ENCODE results near the gene CTIF.
A peak's percentile ranks its signal among the peaks of the same experiment; 100 is the strongest.

Gene CTIF

DNA sequence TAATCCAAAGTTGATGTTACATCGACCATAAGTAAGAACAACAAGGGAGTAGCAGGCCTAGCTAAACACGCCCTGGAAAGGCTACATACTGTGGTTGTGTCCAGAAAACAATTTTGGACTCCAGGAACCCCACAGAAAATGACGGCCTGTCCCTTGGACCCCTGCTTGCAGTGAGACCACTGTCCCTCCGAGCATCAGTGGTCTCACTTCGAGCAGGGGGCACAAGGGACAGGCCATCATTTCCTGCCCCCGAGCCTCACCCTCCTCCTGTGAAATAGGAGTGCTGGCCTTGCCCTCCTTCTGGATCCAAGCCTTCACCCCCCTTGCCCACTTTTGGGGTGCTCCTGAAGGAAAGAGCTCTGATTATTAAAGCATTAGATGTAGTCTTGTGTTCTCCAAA is 144.4 kb downstream of the CTIF start:
- no peaks in the 10 kb centered on the region for H3K9me3 ChIP-seq (ENCODE audit: control insufficient read depth, low read length)
- H3K27me3 ChIP-seq (replicated peaks; ENCODE audit: control insufficient read depth, insufficient read depth, low read length) = no peaks in the 10 kb centered on the region
- H3K36me3 ChIP-seq (ENCODE audit: control insufficient read depth, insufficient read depth, low read length, severe bottlenecking) = peaks cover 31% of the 10 kb centered on the region
- no peak overlapping the region for H3K9ac ChIP-seq (ENCODE audit: low read length)
- H3K4me1 ChIP-seq (ENCODE audit: control insufficient read depth, insufficient read depth, low read length) = peaks cover 10% of the 10 kb centered on the region
- H3K4me3 ChIP-seq (ENCODE audit: low read length) = no peak overlapping the region
- DNase-seq (ENCODE audit: low read depth) = no peak

DNA sequence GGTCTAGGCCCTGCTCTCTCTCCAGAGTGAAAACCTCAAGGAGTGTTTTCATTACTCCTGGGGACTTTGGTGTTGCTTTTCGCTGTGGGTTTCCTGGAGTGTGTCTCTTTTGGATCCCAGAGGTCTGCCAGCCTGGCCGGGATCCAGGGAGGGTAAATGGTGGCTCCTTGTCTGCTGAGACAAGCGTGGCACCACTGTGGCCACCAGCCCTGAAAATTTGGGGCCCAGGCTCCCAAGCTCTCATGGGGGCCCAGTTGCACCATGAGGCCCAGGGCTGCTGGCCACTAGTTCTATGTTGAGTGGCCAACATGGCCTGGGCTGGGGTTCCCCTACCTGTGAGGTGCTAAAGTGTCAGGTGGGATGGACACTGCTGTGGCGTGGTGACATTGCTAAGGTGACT is 144.8 kb downstream of the CTIF start:
- Histone ChIP-seq H3K9me3 (ENCODE audit: control insufficient read depth, low read length) (no peaks in the 10 kb centered on the region), H3K27me3 (replicated peaks; ENCODE audit: control insufficient read depth, insufficient read depth, low read length) (no peaks in the 10 kb centered on the region), H3K4me3 (ENCODE audit: low read length) (no peak overlapping the region), H3K4me1 (ENCODE audit: control insufficient read depth, insufficient read depth, low read length) (peaks cover 10% of the 10 kb centered on the region), H3K36me3 (ENCODE audit: control insufficient read depth, insufficient read depth, low read length, severe bottlenecking) (peaks cover 35% of the 10 kb centered on the region), H3K9ac (ENCODE audit: low read length) (no peak overlapping the region)
- no peak for DNase-seq (ENCODE audit: low read depth)

DNA sequence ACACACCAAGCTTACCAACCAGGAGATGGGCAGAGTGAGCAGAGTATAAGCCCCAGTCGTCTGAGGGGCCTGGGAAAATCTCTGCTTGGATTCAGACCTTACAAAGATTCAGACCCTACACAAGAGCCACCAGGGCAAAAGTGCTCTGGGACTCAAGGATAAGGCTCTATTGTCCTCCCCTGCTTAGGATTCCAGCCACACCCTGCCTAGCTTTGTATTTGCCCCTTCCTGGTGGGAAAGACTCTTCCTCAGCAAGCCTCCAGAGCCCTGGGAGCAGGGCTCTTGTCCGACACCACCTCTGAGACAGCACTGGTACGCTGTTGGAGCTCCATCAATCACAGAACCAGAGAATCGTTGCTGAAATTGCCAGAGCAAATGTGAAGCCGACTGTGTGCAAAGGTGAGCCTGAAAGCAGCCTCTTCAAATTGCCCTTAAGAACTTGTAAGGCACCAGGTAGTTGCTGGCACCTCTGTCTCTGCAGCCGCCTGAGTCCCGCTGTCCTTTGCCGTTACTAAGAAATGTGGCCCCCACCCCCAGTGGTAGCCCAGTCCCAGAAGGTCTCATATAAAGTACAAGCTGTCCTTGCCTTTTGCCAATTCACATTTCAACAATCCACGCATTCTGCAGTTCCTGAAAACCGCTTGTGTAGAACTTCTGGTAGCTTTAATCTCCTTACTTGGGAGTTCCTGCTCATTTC is 148.7 kb downstream of the CTIF start:
- Histone ChIP-seq H3K9me3 (ENCODE audit: control insufficient read depth, low read length) (no peaks in the 10 kb centered on the region), H3K36me3 (ENCODE audit: control insufficient read depth, insufficient read depth, low read length, severe bottlenecking) (peaks cover 49% of the 10 kb centered on the region), H3K9ac (ENCODE audit: low read length) (no peak overlapping the region), H3K27me3 (replicated peaks; ENCODE audit: control insufficient read depth, insufficient read depth, low read length) (no peaks in the 10 kb centered on the region), H3K4me1 (ENCODE audit: control insufficient read depth, insufficient read depth, low read length) (peaks cover 5% of the 10 kb centered on the region), H3K4me3 (ENCODE audit: low read length) (no peak overlapping the region)
- DNase-seq (ENCODE audit: low read depth) = no peak

DNA sequence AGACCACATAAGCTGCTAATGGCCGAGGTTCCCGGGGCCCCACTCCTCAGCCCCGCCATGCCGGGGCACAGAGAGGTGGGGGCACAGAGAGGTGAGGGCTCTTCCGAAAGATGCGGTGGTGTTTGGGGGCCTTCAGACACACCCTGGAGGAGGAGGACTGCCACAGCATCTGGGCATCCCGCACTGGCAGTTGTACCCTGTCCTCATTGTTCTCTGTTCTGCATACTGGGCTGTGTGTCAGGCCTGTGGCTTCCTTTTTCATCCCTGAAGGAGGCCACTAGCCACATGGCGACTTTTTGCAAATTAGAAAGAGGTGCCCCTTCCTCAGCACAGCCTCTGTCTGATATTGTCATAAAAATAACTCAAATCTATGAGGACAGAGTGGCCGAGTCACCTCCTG is 150.1 kb downstream of the CTIF start:
- no peak overlapping the region for H3K4me3 ChIP-seq (ENCODE audit: low read length)
- no peak overlapping the region for H3K9ac ChIP-seq (ENCODE audit: low read length)
- H3K27me3 ChIP-seq (replicated peaks; ENCODE audit: control insufficient read depth, insufficient read depth, low read length) = no peaks in the 10 kb centered on the region
- H3K4me1 ChIP-seq (ENCODE audit: control insufficient read depth, insufficient read depth, low read length) = peaks cover 5% of the 10 kb centered on the region
- DNase-seq (ENCODE audit: low read depth) = no peak
- H3K9me3 ChIP-seq (ENCODE audit: control insufficient read depth, low read length) = no peaks in the 10 kb centered on the region
- H3K36me3 ChIP-seq (ENCODE audit: control insufficient read depth, insufficient read depth, low read length, severe bottlenecking) = peaks cover 40% of the 10 kb centered on the region

DNA sequence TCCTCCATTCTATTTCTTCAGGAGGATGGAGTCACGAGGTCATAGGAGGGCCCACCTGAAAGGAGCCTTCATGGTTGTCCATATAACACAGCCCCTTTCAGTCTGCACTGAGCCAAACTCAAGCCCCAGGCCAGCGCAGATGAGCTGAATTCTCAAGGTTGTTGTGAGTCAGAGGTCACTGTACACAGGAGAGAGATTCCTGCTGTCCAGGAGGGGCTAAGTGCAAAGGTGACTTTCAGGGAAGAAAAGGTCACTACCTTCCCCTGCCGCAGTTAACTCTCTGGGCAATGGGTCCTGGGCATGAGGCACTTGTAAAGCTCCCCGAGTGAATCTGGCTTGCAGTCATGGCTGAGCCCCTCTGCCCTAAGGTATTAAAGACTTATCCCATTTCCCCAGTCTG is 150.7 kb downstream of the CTIF start:
- Histone ChIP-seq H3K9me3 (ENCODE audit: control insufficient read depth, low read length) (no peaks in the 10 kb centered on the region), H3K9ac (ENCODE audit: low read length) (no peak overlapping the region), H3K4me3 (ENCODE audit: low read length) (no peak overlapping the region), H3K27me3 (replicated peaks; ENCODE audit: control insufficient read depth, insufficient read depth, low read length) (no peaks in the 10 kb centered on the region), H3K36me3 (ENCODE audit: control insufficient read depth, insufficient read depth, low read length, severe bottlenecking) (peaks cover 40% of the 10 kb centered on the region), H3K4me1 (ENCODE audit: control insufficient read depth, insufficient read depth, low read length) (peaks cover 5% of the 10 kb centered on the region)
- no peak for DNase-seq (ENCODE audit: low read depth)

DNA sequence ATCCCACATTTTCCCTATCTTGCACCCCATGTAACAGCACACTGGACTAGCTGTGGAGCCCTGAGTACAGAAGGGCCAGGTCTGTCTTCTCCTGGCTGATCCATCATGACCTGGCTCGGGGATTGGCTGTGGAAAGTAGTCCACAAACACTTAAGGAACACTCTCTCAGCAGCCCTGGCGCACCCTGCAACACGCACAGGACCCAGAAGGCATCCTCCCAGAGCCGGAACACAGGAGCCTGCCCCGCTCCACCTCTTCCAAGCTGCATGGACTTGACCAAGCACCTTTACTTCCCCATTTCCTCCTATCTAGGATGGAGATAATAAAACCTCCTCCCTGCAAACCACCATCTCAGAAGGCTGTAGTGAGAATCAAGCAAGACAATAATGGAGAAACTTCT is 151.7 kb downstream of the CTIF start:
- peaks cover 44% of the 10 kb centered on the region for H3K36me3 ChIP-seq (ENCODE audit: control insufficient read depth, insufficient read depth, low read length, severe bottlenecking)
- no peak overlapping the region for H3K4me3 ChIP-seq (ENCODE audit: low read length)
- peaks cover 5% of the 10 kb centered on the region for H3K4me1 ChIP-seq (ENCODE audit: control insufficient read depth, insufficient read depth, low read length)
- no peaks in the 10 kb centered on the region for H3K9me3 ChIP-seq (ENCODE audit: control insufficient read depth, low read length)
- DNase-seq (ENCODE audit: low read depth) = no peak
- no peaks in the 10 kb centered on the region for H3K27me3 ChIP-seq (replicated peaks; ENCODE audit: control insufficient read depth, insufficient read depth, low read length)
- H3K9ac ChIP-seq (ENCODE audit: low read length) = no peak overlapping the region

DNA sequence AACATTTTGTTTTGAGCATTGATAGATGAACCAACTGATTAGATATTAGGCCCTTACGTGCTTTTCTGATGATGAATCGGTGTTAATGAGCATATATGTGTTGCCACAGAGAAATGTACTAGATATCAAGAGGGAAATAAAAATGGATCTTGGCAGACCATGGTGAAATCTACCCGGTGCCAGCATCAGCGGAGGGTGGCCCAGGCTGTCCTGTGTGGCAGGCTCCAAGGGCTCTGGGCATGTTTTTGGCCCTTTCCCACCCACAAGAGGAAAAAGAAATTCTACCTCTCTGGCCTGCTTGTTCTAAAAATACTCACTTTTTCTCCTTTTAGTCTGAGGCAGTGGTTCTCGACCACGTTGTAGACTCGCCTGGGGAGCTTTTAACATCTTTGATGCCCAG is 154.2 kb downstream of the CTIF start:
- Histone ChIP-seq H3K9me3 (ENCODE audit: control insufficient read depth, low read length) (no peaks in the 10 kb centered on the region), H3K9ac (ENCODE audit: low read length) (no peak overlapping the region), H3K4me1 (ENCODE audit: control insufficient read depth, insufficient read depth, low read length) (no peaks in the 10 kb centered on the region), H3K27me3 (replicated peaks; ENCODE audit: control insufficient read depth, insufficient read depth, low read length) (no peaks in the 10 kb centered on the region), H3K36me3 (ENCODE audit: control insufficient read depth, insufficient read depth, low read length, severe bottlenecking) (peaks cover 29% of the 10 kb centered on the region), H3K4me3 (ENCODE audit: low read length) (no peak overlapping the region)
- no peak for DNase-seq (ENCODE audit: low read depth)

DNA sequence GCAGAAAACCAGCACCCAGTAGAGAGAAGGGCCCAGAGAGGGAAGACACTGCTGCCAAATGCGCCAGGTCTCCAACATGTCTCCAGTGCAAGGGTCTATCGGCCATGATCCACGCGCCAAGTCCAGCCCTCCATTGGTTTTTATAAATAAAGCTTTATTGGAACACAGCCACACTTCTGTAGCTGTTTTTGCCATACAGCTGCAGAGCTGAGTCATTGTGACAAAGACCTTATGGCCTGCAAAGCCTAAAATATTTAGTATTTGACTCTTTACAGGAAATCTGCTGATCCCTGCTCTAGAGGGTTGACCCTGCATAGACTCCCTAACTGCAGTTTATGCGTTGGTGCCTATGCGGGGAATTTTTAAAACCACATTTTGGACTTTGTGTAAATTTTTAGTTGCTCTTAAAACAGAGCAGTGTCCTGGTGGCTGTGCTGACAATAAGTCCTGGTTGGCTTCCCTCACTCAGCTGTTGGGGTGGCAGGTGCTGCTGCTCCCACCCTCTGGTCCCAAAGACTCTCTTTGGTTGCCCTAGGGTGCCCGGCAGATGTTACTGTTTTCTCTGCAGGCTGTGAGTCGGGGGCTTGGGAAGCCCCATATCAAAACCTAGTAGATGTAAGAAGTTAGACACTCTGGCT is 154.9 kb downstream of the CTIF start:
- peak; percentile 13 for DNase-seq (ENCODE audit: low read depth)
- Histone ChIP-seq H3K36me3 (ENCODE audit: control insufficient read depth, insufficient read depth, low read length, severe bottlenecking) (peaks cover 22% of the 10 kb centered on the region), H3K4me1 (ENCODE audit: control insufficient read depth, insufficient read depth, low read length) (no peaks in the 10 kb centered on the region), H3K27me3 (replicated peaks; ENCODE audit: control insufficient read depth, insufficient read depth, low read length) (no peaks in the 10 kb centered on the region), H3K9ac (ENCODE audit: low read length) (no peak overlapping the region), H3K9me3 (ENCODE audit: control insufficient read depth, low read length) (no peaks in the 10 kb centered on the region), H3K4me3 (ENCODE audit: low read length) (no peak overlapping the region)

DNA sequence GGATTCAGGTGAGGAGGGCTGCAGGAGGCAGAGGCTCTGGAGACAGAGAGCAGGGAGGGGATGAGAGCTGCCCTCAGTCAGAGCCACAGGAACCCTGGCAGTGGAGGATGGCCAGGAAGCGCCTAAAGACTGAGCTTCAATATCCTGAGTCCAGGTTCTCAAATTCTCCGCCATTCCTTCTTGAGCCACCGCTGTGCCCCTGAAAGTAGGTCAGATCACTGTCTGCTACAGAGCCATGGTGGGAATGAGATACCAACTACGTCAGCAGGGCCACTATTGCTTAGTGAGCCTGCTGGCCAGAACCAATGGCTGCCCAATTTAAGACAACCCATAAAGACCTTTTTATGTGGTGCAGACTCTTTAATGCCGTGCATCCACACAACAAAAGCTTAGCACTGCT is 155.5 kb downstream of the CTIF start:
- Histone ChIP-seq H3K4me3 (ENCODE audit: low read length) (no peak overlapping the region), H3K36me3 (ENCODE audit: control insufficient read depth, insufficient read depth, low read length, severe bottlenecking) (peaks cover 17% of the 10 kb centered on the region), H3K4me1 (ENCODE audit: control insufficient read depth, insufficient read depth, low read length) (no peaks in the 10 kb centered on the region), H3K9me3 (ENCODE audit: control insufficient read depth, low read length) (no peaks in the 10 kb centered on the region), H3K27me3 (replicated peaks; ENCODE audit: control insufficient read depth, insufficient read depth, low read length) (no peaks in the 10 kb centered on the region), H3K9ac (ENCODE audit: low read length) (no peak overlapping the region)
- no peak for DNase-seq (ENCODE audit: low read depth)

DNA sequence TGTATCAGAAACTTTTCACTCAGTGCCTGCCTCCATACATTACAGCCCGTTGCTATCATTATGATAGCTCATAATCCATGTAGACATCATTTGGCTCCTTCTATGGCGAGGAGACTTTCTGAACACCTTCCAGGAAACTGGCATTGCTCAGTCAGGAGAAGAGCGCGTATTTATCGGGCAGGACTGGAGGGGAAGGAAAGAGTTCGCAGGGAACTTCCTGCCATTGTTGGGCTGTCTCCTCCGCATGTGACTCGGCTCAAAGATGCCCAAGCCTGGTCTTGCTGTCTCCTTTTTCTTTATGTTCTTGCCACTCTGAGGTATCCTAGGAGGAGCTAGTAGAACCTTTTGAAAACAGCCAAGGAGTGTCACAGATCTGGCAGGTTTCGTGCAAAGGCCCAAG is 156.8 kb downstream of the CTIF start:
- no peak for DNase-seq (ENCODE audit: low read depth)
- no peak overlapping the region for H3K9ac ChIP-seq (ENCODE audit: low read length)
- H3K9me3 ChIP-seq (ENCODE audit: control insufficient read depth, low read length) = no peaks in the 10 kb centered on the region
- H3K4me3 ChIP-seq (ENCODE audit: low read length) = no peak overlapping the region
- peaks cover 12% of the 10 kb centered on the region for H3K36me3 ChIP-seq (ENCODE audit: control insufficient read depth, insufficient read depth, low read length, severe bottlenecking)
- H3K4me1 ChIP-seq (ENCODE audit: control insufficient read depth, insufficient read depth, low read length) = no peaks in the 10 kb centered on the region
- no peaks in the 10 kb centered on the region for H3K27me3 ChIP-seq (replicated peaks; ENCODE audit: control insufficient read depth, insufficient read depth, low read length)

DNA sequence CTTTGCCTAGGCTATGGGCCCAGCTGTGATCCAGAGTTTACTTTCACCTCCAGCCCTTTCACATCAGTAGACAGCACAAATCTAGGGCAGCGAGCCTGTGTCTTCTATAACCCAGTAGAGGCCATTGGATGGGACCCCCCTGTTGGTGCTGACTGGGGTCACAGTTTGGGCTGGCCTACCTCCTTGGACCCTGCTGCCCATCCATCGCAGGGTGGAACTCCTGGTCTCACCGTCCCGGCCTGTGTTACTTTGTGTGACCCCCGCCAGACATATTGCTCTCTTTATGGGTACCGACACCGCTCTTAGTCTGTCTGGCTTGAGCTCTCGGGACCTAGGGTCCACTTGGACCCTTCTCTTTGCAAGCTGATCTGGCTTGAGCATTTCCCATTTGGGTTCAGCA is 157.4 kb downstream of the CTIF start:
- peaks cover 15% of the 10 kb centered on the region for H3K36me3 ChIP-seq (ENCODE audit: control insufficient read depth, insufficient read depth, low read length, severe bottlenecking)
- H3K4me3 ChIP-seq (ENCODE audit: low read length) = no peak overlapping the region
- H3K4me1 ChIP-seq (ENCODE audit: control insufficient read depth, insufficient read depth, low read length) = no peaks in the 10 kb centered on the region
- H3K9ac ChIP-seq (ENCODE audit: low read length) = no peak overlapping the region
- no peaks in the 10 kb centered on the region for H3K9me3 ChIP-seq (ENCODE audit: control insufficient read depth, low read length)
- H3K27me3 ChIP-seq (replicated peaks; ENCODE audit: control insufficient read depth, insufficient read depth, low read length) = no peaks in the 10 kb centered on the region
- DNase-seq (ENCODE audit: low read depth) = no peak

DNA sequence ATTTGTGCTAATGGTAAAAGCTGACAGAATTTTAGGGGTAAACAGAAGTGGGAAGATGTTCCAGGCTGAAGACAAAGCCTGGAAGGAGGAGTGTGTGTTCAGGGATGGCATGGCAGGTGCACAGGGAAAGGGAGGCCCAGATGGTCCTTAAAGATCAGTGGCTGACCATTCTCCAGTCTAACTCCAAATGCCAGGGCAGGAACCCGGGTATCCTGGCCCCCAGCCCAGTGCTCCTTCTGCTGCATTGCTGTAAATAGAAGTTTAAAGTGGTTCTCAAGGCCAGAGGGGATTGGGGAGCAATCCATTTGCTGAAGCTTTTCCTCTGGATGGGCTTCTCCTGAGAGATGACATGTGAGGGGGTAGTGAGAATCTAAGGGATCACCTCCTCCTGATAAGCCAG is 158.6 kb downstream of the CTIF start:
- Histone ChIP-seq H3K9me3 (ENCODE audit: control insufficient read depth, low read length) (no peaks in the 10 kb centered on the region), H3K9ac (ENCODE audit: low read length) (no peak overlapping the region), H3K4me3 (ENCODE audit: low read length) (no peak overlapping the region), H3K4me1 (ENCODE audit: control insufficient read depth, insufficient read depth, low read length) (no peaks in the 10 kb centered on the region), H3K36me3 (ENCODE audit: control insufficient read depth, insufficient read depth, low read length, severe bottlenecking) (peaks cover 15% of the 10 kb centered on the region), H3K27me3 (replicated peaks; ENCODE audit: control insufficient read depth, insufficient read depth, low read length) (no peaks in the 10 kb centered on the region)
- DNase-seq (ENCODE audit: low read depth) = no peak
